NCI-H2227 (cell line): Measurements from ENCODE around the gene ITPRIPL2.

Experiments used
- DNase-seq: peaks from one replicate; lab custom pipeline; 2025; ENCODE audit not compliant: unreplicated experiment; lab: John Stamatoyannopoulos, UW

Gene ITPRIPL2

GRCh38 chr16:19113577-19114358 is at the start of gene ITPRIPL2:
ITPRIPL2 (plus strand) TSS chr16:19113964; CDS start chr16:19114462, 498 bp downstream.
- DNase-seq, result peak; percentile 73

- no peak for DNase-seq
Measured at GRCh38 chr16:19066988-19067348, 46.8 kb upstream of the ITPRIPL2 start.

DNA sequence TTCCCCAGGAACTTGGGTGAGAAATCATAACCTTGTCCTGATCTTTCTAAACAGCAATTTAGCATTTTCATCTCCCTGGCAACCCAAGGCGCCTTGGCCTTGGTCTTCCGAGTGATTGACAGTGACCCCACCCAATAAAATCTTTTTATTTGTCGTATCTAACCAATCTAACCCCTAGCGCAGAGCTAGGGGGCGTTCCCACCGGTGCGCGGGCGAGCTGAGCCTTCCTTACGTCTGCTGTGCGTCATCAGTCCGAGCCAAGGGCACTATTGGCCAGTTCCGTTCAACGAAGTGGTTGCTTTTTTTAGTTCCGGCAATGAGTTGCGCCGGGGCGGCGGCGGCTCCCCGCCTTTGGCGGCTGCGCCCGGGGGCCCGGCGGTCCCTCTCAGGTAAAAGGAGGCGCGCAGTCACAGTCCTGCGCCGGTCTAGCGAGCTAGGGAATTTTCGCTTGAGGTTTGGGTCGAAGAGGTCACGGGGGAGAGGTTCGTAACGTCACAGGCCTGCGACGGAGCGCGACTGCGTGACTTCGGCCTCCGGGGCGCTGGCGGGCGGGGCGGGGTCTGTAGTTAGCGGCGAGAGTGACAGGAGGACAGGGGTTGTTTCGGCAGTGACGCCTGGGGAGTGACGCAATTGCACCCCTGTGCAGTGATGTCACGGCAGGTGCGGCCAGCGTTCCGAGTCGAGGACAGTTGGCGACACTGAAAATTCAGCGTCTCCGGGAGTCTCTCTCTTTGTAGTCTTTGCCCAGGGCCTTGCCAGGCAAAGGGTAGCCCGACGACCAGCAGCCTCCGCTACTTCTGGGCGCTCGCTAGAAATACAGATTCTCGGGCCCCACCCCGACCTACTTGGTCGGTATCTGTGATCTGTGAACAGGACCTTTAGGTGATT is 46.2 kb upstream of the ITPRIPL2 start, which contains the start of gene COQ7:
TSS of gene COQ7 (plus strand) at position 266 of the 888 bp plus-strand sequence. CDS start at position 317, 51 bp downstream.
- peak; percentile 99 for DNase-seq

- no peak for DNase-seq
Measured at GRCh38 chr16:19068237-19068815, 45.4 kb upstream of the ITPRIPL2 start.

DNA sequence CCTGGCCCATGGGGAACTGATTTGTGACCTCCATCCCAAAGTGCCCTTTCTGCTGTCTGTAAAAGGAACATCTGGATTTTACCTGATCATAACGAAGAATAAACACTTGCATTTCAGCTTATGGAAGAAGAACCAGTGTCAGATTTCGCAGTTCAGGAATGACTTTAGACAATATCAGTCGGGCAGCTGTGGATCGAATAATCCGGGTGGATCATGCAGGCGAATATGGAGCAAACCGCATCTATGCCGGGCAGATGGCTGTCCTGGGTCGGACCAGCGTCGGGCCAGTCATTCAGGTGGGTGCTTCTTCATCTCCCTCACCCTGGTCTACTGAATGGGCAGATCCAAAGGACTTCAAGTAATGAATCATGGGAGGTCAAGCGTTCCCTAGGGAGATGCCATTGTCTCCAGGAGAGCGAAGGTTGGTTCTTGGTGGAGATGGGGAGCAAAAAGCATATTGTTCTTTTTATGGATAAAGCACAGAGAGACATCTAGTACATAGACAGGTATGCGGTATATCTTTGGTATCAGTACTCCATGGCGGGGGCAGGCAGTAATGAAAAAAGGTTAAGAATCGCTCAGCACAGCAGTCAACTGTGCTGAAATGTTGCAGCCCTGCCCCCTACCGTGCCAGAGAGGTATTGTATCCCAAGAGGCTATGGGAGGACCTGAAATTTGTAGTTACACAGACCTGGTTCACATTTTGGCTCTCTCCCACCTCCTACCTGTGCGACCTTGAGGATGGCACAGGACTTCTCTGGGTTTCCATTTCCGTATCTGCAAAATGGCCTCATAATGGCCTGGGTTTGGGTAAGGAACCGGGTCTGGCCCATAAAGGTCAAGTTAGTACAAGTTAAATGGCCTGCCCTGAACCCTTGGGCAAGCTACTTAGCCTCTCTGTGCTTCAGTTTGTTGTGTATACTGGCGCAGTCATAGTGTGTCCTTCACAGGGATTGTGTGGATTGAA is 41.7 kb upstream of the ITPRIPL2 start:
- DNase-seq, result peak; percentile 52

- no peak for DNase-seq
Measured at GRCh38 chr16:19073344-19073743, 40.4 kb upstream of the ITPRIPL2 start.

DNA sequence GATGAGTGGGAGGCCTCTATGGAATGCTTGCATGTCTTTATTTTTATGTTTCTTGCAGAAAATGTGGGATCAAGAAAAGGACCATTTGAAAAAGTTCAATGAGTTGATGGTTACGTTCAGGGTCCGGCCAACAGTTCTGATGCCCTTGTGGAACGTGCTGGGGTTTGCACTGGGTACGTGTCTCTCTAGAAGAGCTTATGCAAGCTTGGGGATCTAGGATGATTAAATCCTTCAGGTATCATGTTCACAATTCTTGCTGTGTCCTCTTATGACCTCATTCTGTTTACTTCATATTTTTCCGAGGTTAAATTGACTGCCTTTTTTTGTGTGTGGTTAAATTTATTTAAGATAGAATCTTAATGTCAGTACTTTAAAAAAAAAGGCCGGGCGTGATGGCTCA is 39.9 kb upstream of the ITPRIPL2 start:
- no peak for DNase-seq

GRCh38 chr16:19075511-19075910 is 38.3 kb upstream of the ITPRIPL2 start:
- no peak for DNase-seq

DNA sequence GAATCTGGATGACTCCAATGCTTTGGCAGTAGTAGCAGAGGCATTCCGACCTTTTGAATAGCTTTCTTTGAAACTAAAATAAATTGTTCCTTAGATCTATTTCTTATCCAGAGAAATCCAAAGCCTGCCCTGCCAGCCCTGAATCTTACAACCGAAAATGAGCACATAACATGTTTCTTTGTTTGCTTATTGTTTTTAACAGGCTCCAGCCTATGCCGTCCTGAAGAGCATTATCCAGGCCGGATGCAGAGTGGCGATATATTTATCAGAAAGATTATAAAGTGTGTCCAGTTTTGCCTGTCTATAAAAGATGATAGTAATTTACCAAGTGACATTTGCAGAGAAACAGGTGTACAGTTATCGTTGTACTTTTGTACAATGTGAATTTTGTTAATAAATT is 35.9 kb upstream of the ITPRIPL2 start:
- no peak for DNase-seq

DNA sequence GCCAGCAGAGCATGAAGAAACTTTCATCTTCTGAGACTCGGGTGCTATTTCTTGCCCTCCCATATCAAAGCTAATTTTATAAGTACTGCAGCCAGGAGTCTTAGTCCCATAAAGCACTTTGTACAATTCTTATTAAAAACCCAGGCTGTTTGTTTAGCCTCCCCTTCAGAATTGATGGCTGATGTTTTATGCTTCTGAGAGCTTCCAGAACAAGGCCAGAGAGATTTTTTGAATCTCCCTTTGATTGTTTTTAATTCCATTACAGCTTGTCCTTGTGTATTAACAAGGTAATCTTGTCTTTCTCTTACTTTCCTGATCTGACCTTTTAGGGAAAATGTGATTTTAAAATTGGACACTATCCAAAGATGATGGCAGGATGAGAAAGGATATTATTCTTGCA is 30.1 kb upstream of the ITPRIPL2 start:
- no peak for DNase-seq

- no peak for DNase-seq
Measured at GRCh38 chr16:19084139-19084538, 29.6 kb upstream of the ITPRIPL2 start.

DNA sequence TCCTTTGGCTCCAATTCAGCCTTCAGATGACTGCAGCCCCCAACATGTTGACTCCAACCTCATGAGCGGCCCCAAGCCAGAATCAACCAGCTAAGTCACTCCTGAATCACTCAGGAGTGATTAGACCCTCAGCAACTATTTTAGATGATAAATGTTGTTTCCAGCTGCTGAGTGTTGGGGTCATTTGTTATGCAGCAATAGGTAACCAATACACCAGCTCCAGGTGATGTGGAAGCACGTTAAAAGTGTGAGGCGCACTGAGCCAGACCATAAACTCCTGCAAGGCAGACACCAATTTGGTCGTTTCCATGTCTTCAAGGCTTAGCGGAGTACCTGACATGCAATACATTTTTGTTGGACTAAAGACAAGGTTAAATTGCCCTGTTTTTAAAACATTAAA is 28.9 kb upstream of the ITPRIPL2 start:
- no peak for DNase-seq

GRCh38 chr16:19085679-19086200 is 28.0 kb upstream of the ITPRIPL2 start:
- DNase-seq, result no peak

DNA sequence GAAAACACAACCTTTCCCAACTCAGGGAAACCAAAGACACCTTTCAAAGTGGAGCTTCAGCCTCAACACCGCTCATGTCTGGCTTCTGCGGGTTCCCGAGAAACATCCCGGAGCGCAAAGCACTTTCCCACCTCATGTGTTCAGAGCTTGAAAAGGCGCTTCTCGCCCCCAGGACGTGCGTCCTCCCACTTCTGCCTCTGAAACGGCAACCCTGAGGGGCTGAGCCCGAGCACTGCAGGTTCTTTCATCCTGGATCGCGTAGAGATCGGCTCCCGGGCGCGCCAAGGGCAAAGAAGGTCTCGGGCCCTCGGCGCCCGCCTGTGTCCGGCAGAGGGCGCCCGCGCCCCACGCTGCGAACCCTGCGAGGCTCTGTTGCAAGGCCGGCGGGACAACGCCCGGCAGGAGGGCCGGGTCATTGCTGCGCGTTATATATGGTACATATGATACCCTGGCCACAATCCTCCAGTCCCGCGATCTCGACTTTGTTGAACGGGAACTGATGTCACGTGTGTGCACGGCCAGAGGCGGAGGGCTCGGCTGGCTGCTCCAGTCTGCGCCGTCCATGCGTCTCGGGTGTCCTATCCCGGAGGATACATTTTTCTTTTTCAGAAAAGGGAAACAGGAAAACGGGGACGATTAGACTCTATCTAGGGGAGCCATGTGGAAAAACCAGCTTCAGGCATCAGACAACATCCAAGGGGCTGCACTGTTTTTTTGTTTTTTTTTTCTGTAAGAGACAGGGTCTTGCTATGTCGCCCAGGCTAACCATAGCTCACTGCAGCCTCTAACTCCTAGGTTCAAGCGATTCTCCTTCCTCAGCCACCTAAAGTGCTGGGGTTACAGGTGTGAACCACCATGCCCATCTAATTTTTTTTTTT is 27.2 kb upstream of the ITPRIPL2 start:
- DNase-seq, result peak; percentile 95

DNA sequence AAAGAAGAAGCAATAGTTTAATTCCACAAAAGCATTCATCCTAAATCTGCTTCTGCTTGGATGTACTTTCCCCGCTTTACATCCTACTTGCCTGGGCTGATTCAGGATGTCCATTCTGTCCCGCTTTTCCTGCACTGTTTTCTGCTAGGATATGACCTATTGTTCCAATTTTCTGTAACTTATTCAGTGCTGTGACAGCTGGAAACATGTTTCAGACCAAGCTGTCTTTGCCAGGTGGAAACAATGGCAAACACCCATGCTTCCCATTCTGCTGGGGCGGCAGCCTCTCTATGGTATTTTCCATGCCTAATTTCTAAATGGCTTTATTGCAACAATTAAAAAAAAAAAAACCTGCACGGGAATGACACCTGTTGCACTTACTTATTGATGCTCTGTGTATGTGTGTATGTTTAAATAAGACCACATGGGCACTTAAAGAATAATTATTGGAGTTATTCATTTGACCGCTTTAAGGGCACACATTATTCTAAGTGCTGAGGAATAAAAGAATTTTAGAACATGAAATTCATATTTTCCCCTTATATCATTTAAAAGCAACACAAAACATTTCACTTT is 25.3 kb upstream of the ITPRIPL2 start:
- DNase-seq, result no peak

GRCh38 chr16:19089410-19089955 is 24.3 kb upstream of the ITPRIPL2 start:
- no peak for DNase-seq

DNA sequence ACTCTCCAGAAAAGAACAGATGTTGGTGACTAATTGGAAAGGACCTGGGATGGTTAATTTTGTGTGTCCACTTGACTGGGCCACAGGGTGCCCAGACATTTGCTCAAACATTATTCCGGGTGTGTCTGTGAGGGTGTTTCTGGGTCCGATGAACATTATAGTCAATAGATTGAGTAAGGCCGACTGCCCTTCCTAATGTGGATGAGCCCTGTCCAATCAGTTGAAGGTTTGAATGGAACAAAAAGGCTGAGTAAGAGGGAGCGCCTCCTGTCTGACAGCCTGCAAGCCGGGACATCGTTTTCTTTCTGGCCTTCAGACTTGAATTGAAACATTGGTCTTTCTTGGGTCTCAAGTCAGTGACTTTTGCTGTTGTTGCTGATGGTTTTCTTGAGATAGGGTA is 22.8 kb upstream of the ITPRIPL2 start:
- no peak for DNase-seq

DNA sequence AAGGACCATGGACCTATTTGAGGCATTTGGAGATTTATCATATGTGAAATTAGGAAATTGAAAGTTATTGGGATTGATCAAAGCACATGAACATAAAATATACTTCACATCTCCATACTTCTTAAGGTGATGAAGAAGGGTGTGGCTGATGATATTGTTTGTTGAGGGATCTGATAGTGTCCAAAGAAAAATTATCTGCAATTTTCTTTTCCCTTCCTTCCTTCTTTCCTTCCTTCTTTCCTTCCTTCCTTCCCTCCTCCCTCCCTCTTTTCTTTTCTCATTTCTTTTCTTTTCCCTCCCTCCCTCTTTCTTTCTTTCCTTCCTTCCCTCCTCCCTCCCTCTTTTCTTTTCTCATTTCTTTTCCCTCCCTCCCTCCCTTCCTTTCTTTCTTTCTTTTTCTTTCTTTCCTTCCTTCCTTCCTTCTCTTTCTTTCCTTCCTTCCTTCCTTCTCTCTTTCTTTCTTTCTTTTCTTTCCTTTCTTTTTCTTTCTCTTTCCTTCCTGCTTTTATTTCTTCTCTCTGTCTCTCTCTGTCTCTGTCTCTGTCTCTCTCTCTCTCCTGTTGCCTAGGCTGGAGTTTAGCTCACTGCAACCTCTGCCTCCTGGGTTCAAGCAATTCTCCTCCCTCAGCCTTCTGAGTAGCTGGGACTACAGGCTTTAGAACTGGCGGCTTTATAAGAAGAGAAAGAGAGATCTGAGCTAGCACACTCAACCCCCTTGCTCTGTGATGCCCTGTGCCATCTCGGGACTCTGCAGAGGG is 20.9 kb upstream of the ITPRIPL2 start:
- no peak for DNase-seq
